K562 (cell line): ENCODE results near the gene NMRAL1. TPM values are rescaled to one million over a fixed set of nuclear protein-coding genes. Genes with fewer than 3 reads are reported as not detected.
A peak's percentile ranks its signal among the peaks of the same experiment; 100 is the strongest.

ENCODE experiments used
- EP300 ChIP-seq: IDR thresholded peaks from 2 replicates; pipeline ENCODE4 v1.6.1; 2012; ENCODE audit warnings: low read length, improper control_type of control experiment
- GATAD2B ChIP-seq: fragments of 450-650 bp; IDR thresholded peaks from 2 replicates; pipeline ENCODE4 v1.6.1; 2017; ENCODE audit warnings: mild to moderate bottlenecking, borderline replicate concordance
- GTF2F1 ChIP-seq: IDR thresholded peaks from 2 replicates; pipeline ENCODE4 v1.6.1; 2011; ENCODE audit warnings: low read depth, low read length, improper control_type of control experiment
- HEY1 ChIP-seq: fragments of 250-450 bp; sonication (Bioruptor Pico); IDR thresholded peaks from 2 replicates; pipeline ENCODE4 v1.5.0; 2020; ENCODE audit warnings: mild to moderate bottlenecking, moderate library complexity, borderline replicate concordance
- KDM2B ChIP-seq: fragments of 250-450 bp; sonication (Bioruptor Pico); IDR thresholded peaks from 2 replicates; pipeline ENCODE4 v1.8.0; 2021; ENCODE audit warnings: mild to moderate bottlenecking, moderate library complexity
- MAFK ChIP-seq: IDR thresholded peaks from 2 replicates; pipeline ENCODE4 v1.6.1; 2011; ENCODE audit warnings: low read length, improper control_type of control experiment
- MXI1 ChIP-seq: IDR thresholded peaks from 2 replicates; pipeline ENCODE4 v1.6.1; 2011; ENCODE audit warnings: low read depth, mild to moderate bottlenecking, improper control_type of control experiment, low read length
- NFIC ChIP-seq: fragments of 450-650 bp; IDR thresholded peaks from 2 replicates; pipeline ENCODE4 v1.6.1; 2017; ENCODE audit warnings: mild to moderate bottlenecking, inconsistent platforms
- RCOR1 ChIP-seq, 2 experiments: IDR thresholded peaks; 2 replicates each; pipeline ENCODE4 v1.6.1; 2012; ENCODE audit warnings: low read depth in 2 of 2, low read length in 2 of 2, borderline replicate concordance in 1 of 2, improper control_type of control experiment in 1 of 2
- RNF2 ChIP-seq: sonication (generic); IDR thresholded peaks from 2 replicates; pipeline ENCODE4 v1.6.1; 2016
- SMAD3 ChIP-seq: fragments of 450-650 bp; formaldehyde crosslinking; conservative IDR thresholded peaks from 2 replicates; pipeline ENCODE4 v1.4.0; 2020; ENCODE audit warnings: mild to moderate bottlenecking
- SMARCB1 ChIP-seq: IDR thresholded peaks from 2 replicates; pipeline ENCODE4 v1.6.1; 2011; ENCODE audit warnings: improper control_type of control experiment, low read depth; ENCODE audit not compliant: insufficient read length
- SMARCE1 ChIP-seq: fragments of 450-650 bp; IDR thresholded peaks from 2 replicates; pipeline ENCODE4 v1.7.1; 2016; ENCODE audit warnings: mild to moderate bottlenecking
- ZBTB12 ChIP-seq: fragments of 250-450 bp; sonication (Bioruptor Pico); IDR thresholded peaks from 2 replicates; pipeline ENCODE4 v1.4.0; 2020
- ZBTB40 ChIP-seq, 2 experiments: fragments of 450-650 bp in 1 of 2; sonication (generic) in 1 of 2; formaldehyde crosslinking in 1 of 2; IDR thresholded peaks; 2 replicates each; pipeline versions ENCODE4 v1.7.1 to v1.9.0; 2016 to 2022; ENCODE audit warnings: inconsistent platforms in 1 of 2, mild to moderate bottlenecking in 1 of 2, missing genetic modification reagents in 1 of 2
- ZNF134 ChIP-seq: fragments of 250-450 bp; sonication (Bioruptor Pico); conservative IDR thresholded peaks from 2 replicates; pipeline ENCODE4 v1.4.0; 2020
- ZNF165 ChIP-seq: fragments of 250-450 bp; sonication (Bioruptor Pico); IDR thresholded peaks from 2 replicates; pipeline ENCODE4 v1.4.0; 2020; ENCODE audit warnings: borderline replicate concordance
- ZNF274 ChIP-seq: IDR thresholded peaks from 2 replicates; pipeline ENCODE4 v1.6.1; 2011; ENCODE audit warnings: low read depth, mild to moderate bottlenecking, low read length, moderate library complexity, borderline replicate concordance
- ZNF75A ChIP-seq: fragments of 450-650 bp; formaldehyde crosslinking; IDR thresholded peaks from 2 replicates; pipeline ENCODE4 v1.4.0; 2020; ENCODE audit warnings: mild to moderate bottlenecking
- polyA plus RNA-seq, 8 experiments: library from polyadenylated mRNA; depleted of rRNA in 4 of 8; stranded (reverse) in 5 of 8; unstranded in 3 of 8; fragments of >200 nt; fragmentation: Nextera tagmentation in 2 of 8; fragmentation: Illumina TruSeq in 1 of 8; extraction: Ambion mirVana in 2 of 8; extraction: Trizol in 1 of 8; gene quantifications; 2 replicates each; pipeline versions ENCODE4 v1.2.1 to v1.2.3, GENCODE V29; 2011 to 2014; ENCODE audit warnings: inconsistent platforms in 1 of 8, missing spikeins in 1 of 8
- total RNA-seq, 7 experiments: library from RNA; depleted of rRNA in 6 of 7; stranded (reverse); fragments of >200 nt in 6 of 7; fragmentation: Illumina TruSeq in 2 of 7; extraction: Trizol in 2 of 7; gene quantifications; 2 replicates each; pipeline versions ENCODE4 v1.2.1 to v1.2.3, GENCODE V29; 2011 to 2021; ENCODE audit warnings: low replicate concordance in 1 of 7

NMRAL1 gene
- total and polyA plus RNA-seq, 9 of the 15 experiments (the other 6 are each of a cell fraction or from before 2014, with no cell fraction given): 6.3 to 116 (median 63.2) TPM

GRCh38 chr16:4475880-4476788 is 1.7 kb upstream of the NMRAL1 start, which contains the start of gene HMOX2 (continued):
- TF ChIP-seq ZNF165 (CRISPR knock-in tag): no peak
- TF ChIP-seq SMARCE1: peak; percentile 17; the same call in 1 of the 2 replicates
- TF ChIP-seq KDM2B (CRISPR knock-in tag): 0 out of 2 replicates have a peak, but pooled peaks have one; percentile 79
- no peak for TF ChIP-seq GATAD2B
- TF ChIP-seq SMARCB1: no peak
- no peak for TF ChIP-seq ZNF75A (CRISPR knock-in tag)
- TF ChIP-seq MAFK: no peak
- TF ChIP-seq SMAD3 (CRISPR knock-in tag): 0 out of 2 replicates have a peak, but pooled peaks have one; percentile 29
- TF ChIP-seq ZNF134 (CRISPR knock-in tag): no peak
- TF ChIP-seq HEY1: no peak
- TF ChIP-seq RNF2: peak; percentile 58; the same call in 1 of the 2 replicates
- peak; percentile 76; the same call in 1 of the 2 replicates for TF ChIP-seq MXI1
- TF ChIP-seq EP300: peak; percentile 26; the same call in 1 of the 2 replicates
- TF ChIP-seq ZBTB12 (CRISPR knock-in tag): no peak
- TF ChIP-seq RCOR1 (IDR thresholded peaks at IDR 0.05; ENCODE audit: borderline replicate concordance in 1 of 2, low read depth in 2 of 2, low read length in 2 of 2): peak in 1 of 2 experiments; percentile 48; a peak in 2 of 4 replicates
- no peak for TF ChIP-seq ZNF274
- TF ChIP-seq NFIC: peak; percentile 92
- no peak for TF ChIP-seq ZBTB40 (IDR thresholded peaks at IDR 0.05)
- TF ChIP-seq ZBTB40 (CRISPR knock-in tag; IDR thresholded peaks at IDR 0.05): no peak
- no peak for TF ChIP-seq GTF2F1
